K562 (cell line): Measurements from ENCODE around the gene SELENOM. TPM values are rescaled to one million over a fixed set of nuclear protein-coding genes. Genes with fewer than 3 reads are reported as not detected.

Experiments
- ATF1 ChIP-seq, 2 experiments: fragments of 450-650 bp in 1 of 2; IDR thresholded peaks; 2 replicates each; pipeline ENCODE4 v1.6.1; 2016; ENCODE audit warnings: missing compliant biosample characterization in 1 of 2, missing genetic modification characterization in 1 of 2
- ESRRA ChIP-seq: fragments of 450-650 bp; IDR thresholded peaks from 2 replicates; pipeline ENCODE4 v1.6.1; 2014; ENCODE audit warnings: low read depth, mild to moderate bottlenecking, moderate library complexity, borderline replicate concordance
- HCFC1 ChIP-seq: IDR thresholded peaks from 2 replicates; pipeline ENCODE4 v1.6.1; 2012; ENCODE audit warnings: low read depth, low read length, improper control_type of control experiment
- NFIC ChIP-seq: fragments of 450-650 bp; IDR thresholded peaks from 2 replicates; pipeline ENCODE4 v1.6.1; 2017; ENCODE audit warnings: mild to moderate bottlenecking, inconsistent platforms
- RCOR1 ChIP-seq, 2 experiments: IDR thresholded peaks; 2 replicates each; pipeline ENCODE4 v1.6.1; 2012; ENCODE audit warnings: low read depth in 2 of 2, low read length in 2 of 2, borderline replicate concordance in 1 of 2, improper control_type of control experiment in 1 of 2
- RFX1 ChIP-seq: fragments of 450-650 bp; IDR thresholded peaks from 2 replicates; pipeline ENCODE4 v1.6.1; 2016; ENCODE audit warnings: mild to moderate bottlenecking, moderate library complexity
- YY1 ChIP-seq, 3 experiments: IDR thresholded peaks; 2 replicates each; pipeline ENCODE4 v1.6.1; 2011; ENCODE audit warnings: low read length in 2 of 3, mild to moderate bottlenecking in 2 of 3, moderate library complexity in 2 of 3, borderline replicate concordance in 1 of 3, control low read depth in 1 of 3, low read depth in 1 of 3; ENCODE audit not compliant: insufficient read depth in 3 of 3, insufficient replicate concordance in 2 of 3, control insufficient read depth in 1 of 3, insufficient read length in 1 of 3; ENCODE audit errors: extremely low read depth in 1 of 3
- ZBTB11 ChIP-seq, 3 experiments: fragments of 200-800 bp in 1 of 3; fragments of 250-450 bp in 1 of 3; fragments of 450-650 bp in 1 of 3; sonication (Bioruptor Pico) in 1 of 3; sonication (Bioruptor generic) in 1 of 3; formaldehyde crosslinking in 1 of 3; IDR thresholded peaks; 2 replicates each; pipeline versions ENCODE4 v1.6.1 to v1.8.0; 2016 to 2022; ENCODE audit warnings: mild to moderate bottlenecking in 2 of 3, missing genetic modification characterization in 2 of 3, missing compliant biosample characterization in 1 of 3, moderate library complexity in 1 of 3
- polyA plus RNA-seq, 8 experiments: library from polyadenylated mRNA; depleted of rRNA in 4 of 8; stranded (reverse) in 5 of 8; unstranded in 3 of 8; fragments of >200 nt; fragmentation: Nextera tagmentation in 2 of 8; fragmentation: Illumina TruSeq in 1 of 8; extraction: Ambion mirVana in 2 of 8; extraction: Trizol in 1 of 8; gene quantifications; 2 replicates each; pipeline versions ENCODE4 v1.2.1 to v1.2.3, GENCODE V29; 2011 to 2014; ENCODE audit warnings: inconsistent platforms in 1 of 8, missing spikeins in 1 of 8
- total RNA-seq, 7 experiments: library from RNA; depleted of rRNA in 6 of 7; stranded (reverse); fragments of >200 nt in 6 of 7; fragmentation: Illumina TruSeq in 2 of 7; extraction: Trizol in 2 of 7; gene quantifications; 2 replicates each; pipeline versions ENCODE4 v1.2.1 to v1.2.3, GENCODE V29; 2011 to 2021; ENCODE audit warnings: low replicate concordance in 1 of 7
- TF ChIP-seq, protein P1 (sequence below), 2 experiments: fragments of 450-650 bp; formaldehyde crosslinking in 1 of 2; IDR thresholded peaks; 2 replicates each; pipeline versions ENCODE4 v1.4.0 to v1.6.1; 2014 to 2020; ENCODE audit warnings: mild to moderate bottlenecking in 2 of 2, borderline replicate concordance in 1 of 2, low read depth in 1 of 2
- TF ChIP-seq, protein P2 (sequence below), 2 experiments: fragments of 450-650 bp; conservative IDR thresholded peaks; 2 replicates each; pipeline ENCODE4 v1.6.1; 2017; ENCODE audit warnings: mild to moderate bottlenecking in 2 of 2, moderate library complexity in 2 of 2

SELENOM gene
- total and polyA plus RNA-seq, 9 of the 15 experiments (the other 6 are each of a cell fraction or from before 2014, with no cell fraction given), result 1.2 to 10.6 (median 3.7) TPM

DNA sequence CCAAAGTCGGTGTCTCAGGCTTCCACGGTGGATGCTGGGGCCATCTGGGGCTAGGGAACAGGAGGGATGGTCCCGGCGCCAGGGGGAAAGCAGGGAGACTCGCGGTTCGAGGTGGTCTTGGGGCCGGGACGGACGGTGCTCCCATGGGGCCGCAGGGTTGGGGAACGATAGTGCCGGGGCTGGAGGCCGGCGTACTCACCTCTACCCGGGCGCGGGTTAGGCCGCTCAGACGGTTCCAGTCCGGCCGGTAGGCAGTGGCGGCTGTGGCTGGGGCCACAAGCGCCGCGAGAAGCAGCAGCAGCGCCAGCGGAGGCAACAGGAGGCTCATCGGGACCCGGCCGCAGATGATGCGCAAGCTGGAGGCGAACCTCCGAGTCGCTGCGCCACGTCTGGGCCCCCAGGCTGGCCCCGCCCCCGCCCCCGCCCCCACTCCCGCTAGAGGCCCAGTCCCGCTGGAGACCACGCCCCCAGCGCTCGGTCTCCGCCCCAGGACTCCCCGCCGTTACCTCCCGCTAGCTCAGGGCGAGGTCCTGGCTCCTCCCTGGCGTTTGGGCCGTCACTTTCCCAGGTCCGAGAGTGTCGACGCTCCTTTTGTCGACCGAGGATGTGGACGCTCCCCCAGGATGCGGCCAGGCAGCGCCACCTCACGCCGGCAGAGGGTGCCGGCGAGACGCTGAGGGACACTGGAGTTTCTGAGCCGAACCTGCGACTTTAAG lies at the start of gene SELENOM (continued):
- TF ChIP-seq, protein P1, sequence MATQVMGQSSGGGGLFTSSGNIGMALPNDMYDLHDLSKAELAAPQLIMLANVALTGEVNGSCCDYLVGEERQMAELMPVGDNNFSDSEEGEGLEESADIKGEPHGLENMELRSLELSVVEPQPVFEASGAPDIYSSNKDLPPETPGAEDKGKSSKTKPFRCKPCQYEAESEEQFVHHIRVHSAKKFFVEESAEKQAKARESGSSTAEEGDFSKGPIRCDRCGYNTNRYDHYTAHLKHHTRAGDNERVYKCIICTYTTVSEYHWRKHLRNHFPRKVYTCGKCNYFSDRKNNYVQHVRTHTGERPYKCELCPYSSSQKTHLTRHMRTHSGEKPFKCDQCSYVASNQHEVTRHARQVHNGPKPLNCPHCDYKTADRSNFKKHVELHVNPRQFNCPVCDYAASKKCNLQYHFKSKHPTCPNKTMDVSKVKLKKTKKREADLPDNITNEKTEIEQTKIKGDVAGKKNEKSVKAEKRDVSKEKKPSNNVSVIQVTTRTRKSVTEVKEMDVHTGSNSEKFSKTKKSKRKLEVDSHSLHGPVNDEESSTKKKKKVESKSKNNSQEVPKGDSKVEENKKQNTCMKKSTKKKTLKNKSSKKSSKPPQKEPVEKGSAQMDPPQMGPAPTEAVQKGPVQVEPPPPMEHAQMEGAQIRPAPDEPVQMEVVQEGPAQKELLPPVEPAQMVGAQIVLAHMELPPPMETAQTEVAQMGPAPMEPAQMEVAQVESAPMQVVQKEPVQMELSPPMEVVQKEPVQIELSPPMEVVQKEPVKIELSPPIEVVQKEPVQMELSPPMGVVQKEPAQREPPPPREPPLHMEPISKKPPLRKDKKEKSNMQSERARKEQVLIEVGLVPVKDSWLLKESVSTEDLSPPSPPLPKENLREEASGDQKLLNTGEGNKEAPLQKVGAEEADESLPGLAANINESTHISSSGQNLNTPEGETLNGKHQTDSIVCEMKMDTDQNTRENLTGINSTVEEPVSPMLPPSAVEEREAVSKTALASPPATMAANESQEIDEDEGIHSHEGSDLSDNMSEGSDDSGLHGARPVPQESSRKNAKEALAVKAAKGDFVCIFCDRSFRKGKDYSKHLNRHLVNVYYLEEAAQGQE (IDR thresholded peaks at IDR 0.05; ENCODE audit: borderline replicate concordance), result peak; percentile 89
- TF ChIP-seq, protein P1 (CRISPR knock-in tag; IDR thresholded peaks at IDR 0.05; ENCODE audit: low read depth), result no peak
- TF ChIP-seq RCOR1 (IDR thresholded peaks at IDR 0.05; ENCODE audit: borderline replicate concordance in 1 of 2, low read depth in 2 of 2, low read length in 2 of 2) (peak in 1 of 2 experiments; percentile 51; a peak in 1 of 4 replicates), ESRRA (peak; percentile 33; the same call in 1 of the 2 replicates), ZBTB11 (CRISPR knock-in tag; IDR thresholded peaks at IDR 0.05) (peak in 1 of 3 experiments; percentile 51; a peak in 1 of 6 replicates), NFIC (0 out of 2 replicates have a peak, but pooled peaks have one; percentile 11), ATF1 (CRISPR knock-in tag; IDR thresholded peaks at IDR 0.05) (peak; percentile 32; the same call in 1 of the 2 replicates), ATF1 (tag; IDR thresholded peaks at IDR 0.05) (peak; percentile 69), RFX1 (no peak), HCFC1 (peak; percentile 42), YY1 (IDR thresholded peaks at IDR 0.05; ENCODE audit: borderline replicate concordance in 1 of 3, control insufficient read depth in 1 of 3, extremely low read depth in 1 of 3, insufficient read depth in 3 of 3, insufficient read length in 1 of 3, insufficient replicate concordance in 2 of 3, low read depth in 1 of 3, low read length in 2 of 3) (peak in 1 of 3 experiments; percentile 26)
- TF ChIP-seq, protein P2, sequence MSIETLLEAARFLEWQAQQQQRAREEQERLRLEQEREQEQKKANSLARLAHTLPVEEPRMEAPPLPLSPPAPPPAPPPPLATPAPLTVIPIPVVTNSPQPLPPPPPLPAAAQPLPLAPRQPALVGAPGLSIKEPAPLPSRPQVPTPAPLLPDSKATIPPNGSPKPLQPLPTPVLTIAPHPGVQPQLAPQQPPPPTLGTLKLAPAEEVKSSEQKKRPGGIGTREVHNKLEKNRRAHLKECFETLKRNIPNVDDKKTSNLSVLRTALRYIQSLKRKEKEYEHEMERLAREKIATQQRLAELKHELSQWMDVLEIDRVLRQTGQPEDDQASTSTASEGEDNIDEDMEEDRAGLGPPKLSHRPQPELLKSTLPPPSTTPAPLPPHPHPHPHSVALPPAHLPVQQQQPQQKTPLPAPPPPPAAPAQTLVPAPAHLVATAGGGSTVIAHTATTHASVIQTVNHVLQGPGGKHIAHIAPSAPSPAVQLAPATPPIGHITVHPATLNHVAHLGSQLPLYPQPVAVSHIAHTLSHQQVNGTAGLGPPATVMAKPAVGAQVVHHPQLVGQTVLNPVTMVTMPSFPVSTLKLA (conservative IDR thresholded peaks at IDR 0.05), result peak in 1 of 2 experiments; percentile 55; a peak in 2 of 4 replicates
